22Rv1 (cell line): Measurements from ENCODE around the gene ZSCAN1.

Experiments
- CTCF ChIP-seq: fragments of 450-650 bp; IDR thresholded peaks from 2 replicates; pipeline ENCODE4 v1.5.1; 2017; ENCODE audit warnings: mild to moderate bottlenecking
- ZFX ChIP-seq: fragments of 450-650 bp; IDR thresholded peaks from 2 replicates; pipeline ENCODE4 v1.6.1; 2017; ENCODE audit warnings: antibody characterized with exemption, borderline replicate concordance

- TF ChIP-seq CTCF (no peak), ZFX (no peak)
Observed at GRCh38 chr19:58097781-58098681, 64.2 kb downstream of the ZSCAN1 start, which contains the start of gene ZSCAN18.
